HG03521 (cell line): ENCODE data around the gene INSR.

Experiments used
- ATAC-seq: cut with Tn5 transposase; IDR thresholded peaks from one replicate; pipeline ENCODE4 v1.9.1; 2021; ENCODE audit warnings: mild to moderate bottlenecking, moderate library complexity; ENCODE audit not compliant: unreplicated experiment

Gene INSR

GRCh38 chr19:7063339-7063738 is 230.9 kb downstream of the INSR start:
- ATAC-seq, result no peak
